GM18499 (cell line): ENCODE data around the gene SPATA31D4.
A peak's percentile ranks its signal among the peaks of the same experiment; 100 is the strongest.

Experiments
- ATAC-seq: cut with Tn5 transposase; IDR thresholded peaks from one replicate; pipeline ENCODE4 v1.9.1; 2021; ENCODE audit warnings: moderate number of reproducible peaks; ENCODE audit not compliant: insufficient read depth, unreplicated experiment

The SPATA31D4 gene

DNA sequence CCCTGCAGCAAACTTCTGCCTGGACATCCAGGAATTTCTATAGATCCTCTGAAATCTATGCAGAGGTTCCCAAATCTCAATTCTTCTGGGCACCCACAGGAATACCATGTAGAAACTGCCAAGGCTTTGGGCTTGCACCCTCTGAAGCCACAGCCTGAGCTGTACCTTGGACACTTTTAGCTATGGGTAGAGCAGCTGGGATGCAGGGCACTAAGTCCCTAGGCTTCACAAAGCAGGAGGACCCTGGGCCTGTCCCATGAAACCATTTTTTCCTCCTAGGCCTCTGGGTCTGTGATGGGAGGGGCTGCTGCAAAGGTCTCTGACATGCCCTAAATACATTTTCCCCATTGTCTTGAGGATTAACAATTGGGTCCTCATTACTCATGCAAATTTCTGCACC is 27.4 kb downstream of the SPATA31D4 start:
- ATAC-seq, result no peak

DNA sequence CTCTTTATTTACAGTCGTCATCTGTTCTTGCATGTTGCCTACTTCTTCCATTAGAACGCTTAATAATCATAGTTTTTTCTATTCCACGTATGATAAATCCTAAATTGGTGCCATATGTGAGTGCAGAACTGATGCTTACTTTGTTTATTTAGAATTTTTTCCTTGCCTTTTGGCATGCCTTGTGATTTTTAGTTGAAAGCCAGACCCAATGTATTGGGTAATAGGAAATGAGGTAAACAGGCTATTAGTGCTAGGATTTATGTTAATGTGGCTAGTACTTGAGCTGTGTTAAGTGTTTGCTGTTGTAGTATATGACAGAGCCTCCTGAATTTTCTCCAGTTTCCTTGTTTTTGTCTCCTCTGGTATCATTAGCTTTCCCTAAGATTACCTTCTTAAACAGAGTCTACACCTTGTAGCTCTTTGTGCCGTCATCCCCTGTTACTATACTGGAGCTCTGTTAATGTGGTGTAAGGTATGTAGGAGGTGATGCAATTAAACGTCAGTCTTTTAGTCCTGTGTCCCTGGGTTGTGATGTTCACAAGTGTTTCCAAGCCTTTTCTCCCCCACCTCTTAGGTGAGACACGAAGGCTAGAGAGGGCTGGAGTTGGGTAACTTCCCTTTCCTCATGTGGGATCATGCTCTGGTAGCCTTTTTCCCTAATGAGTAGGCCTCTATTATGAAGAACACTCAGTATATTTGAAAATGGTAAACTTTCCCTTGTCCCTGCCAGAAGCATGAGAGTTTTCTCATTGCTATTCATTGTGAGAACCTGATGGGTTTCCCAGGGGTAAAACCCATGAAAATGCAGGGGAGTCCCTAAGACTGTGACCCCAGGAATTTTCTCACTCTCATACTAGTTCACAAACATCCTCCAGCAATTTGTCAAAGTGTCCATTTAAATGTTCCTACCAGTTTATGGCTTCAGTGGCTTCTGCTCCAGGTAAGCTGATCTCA is 36.3 kb downstream of the SPATA31D4 start:
- ATAC-seq, result no peak

DNA sequence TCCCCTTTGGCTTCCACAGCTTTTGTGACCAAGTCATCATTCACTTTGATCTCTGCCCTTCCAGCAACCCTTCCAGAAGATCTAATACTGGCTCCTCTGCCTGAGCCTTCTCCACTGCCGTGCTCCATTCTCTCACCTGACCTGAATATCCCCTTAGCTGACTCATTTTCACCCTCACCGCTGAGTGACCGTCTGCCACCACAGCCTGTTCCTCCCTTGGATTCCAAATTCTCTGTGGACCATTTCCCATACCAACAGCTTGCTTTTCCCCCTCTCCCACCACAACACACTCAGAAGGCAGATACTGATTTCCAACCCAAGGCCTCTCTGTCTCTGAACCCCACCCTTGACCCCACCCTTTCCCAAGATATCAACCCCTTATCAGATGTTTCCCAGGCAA is 39.8 kb downstream of the SPATA31D4 start:
- no peak for ATAC-seq

DNA sequence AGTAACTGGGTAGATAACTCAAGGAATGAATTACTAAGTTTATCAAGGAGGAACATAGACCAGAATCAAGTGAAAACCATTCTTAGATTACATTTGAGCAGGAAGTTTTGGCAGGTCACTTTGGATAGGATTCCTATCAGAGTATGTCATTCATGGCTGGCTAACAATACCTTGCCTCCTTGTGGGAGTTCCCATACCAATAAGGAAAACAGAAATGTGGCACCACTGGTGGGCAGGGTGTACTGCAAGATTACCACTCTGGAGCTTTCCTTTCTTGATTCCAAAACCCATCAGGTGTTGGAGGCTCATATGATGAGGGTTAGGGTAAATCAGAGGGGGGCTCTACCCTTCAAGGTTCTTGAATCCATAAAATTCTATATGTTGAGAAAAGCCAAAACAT is 41.7 kb downstream of the SPATA31D4 start:
- ATAC-seq, result no peak

DNA sequence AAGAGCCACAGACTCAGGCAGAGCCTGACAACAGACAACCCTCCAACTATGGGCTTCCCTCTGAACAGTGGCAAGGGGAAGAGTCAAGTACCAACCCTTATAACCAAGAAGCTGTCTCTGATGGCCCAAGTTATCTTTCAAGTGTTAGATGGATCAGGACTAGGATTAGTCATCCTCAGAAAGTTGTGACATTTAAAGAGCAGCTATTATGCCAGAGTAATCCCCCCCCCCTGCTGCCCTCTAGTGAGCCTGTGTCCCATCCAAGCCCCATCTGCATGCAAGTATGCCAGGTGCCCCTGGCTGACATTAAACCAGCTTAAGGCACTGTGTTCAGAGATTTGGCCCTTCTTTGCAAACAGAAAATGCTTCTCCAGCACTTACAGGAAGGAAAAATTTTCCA is 43.5 kb downstream of the SPATA31D4 start:
- no peak for ATAC-seq

- ATAC-seq, result no peak
Measured at GRCh38 chr9:81974764-81975163, 46.5 kb downstream of the SPATA31D4 start.

GRCh38 chr9:81976351-81976750 is 48.1 kb downstream of the SPATA31D4 start:
- ATAC-seq, result no peak

GRCh38 chr9:81979196-81979595 is 51.0 kb downstream of the SPATA31D4 start:
- ATAC-seq, result peak; percentile 79

GRCh38 chr9:81980568-81980967 is 52.3 kb downstream of the SPATA31D4 start:
- ATAC-seq, result no peak

GRCh38 chr9:81981883-81982282 is 53.7 kb downstream of the SPATA31D4 start:
- ATAC-seq, result no peak
